Measurements from ENCODE around the gene RABAC1.

The RABAC1 gene

GRCh38 chr19:41933693-41934426 is 25.3 kb downstream of the RABAC1 start:
- TF ChIP-seq FOXP2 (optimal IDR thresholded peaks at IDR 0.05; ENCODE audit: borderline replicate concordance, extremely low read depth, extremely low read length, insufficient read depth) (no peak), SIN3A (IDR thresholded peaks at IDR 0.05; ENCODE audit: borderline replicate concordance, insufficient read depth, low read length) (no peak), TAF1 (IDR thresholded peaks at IDR 0.05; ENCODE audit: borderline replicate concordance, insufficient read depth, low read length) (no peak), POLR2AphosphoS5 (IDR thresholded peaks at IDR 0.05; ENCODE audit: low read depth, low read length) (no peak)
- TF ChIP-seq, protein P1, sequence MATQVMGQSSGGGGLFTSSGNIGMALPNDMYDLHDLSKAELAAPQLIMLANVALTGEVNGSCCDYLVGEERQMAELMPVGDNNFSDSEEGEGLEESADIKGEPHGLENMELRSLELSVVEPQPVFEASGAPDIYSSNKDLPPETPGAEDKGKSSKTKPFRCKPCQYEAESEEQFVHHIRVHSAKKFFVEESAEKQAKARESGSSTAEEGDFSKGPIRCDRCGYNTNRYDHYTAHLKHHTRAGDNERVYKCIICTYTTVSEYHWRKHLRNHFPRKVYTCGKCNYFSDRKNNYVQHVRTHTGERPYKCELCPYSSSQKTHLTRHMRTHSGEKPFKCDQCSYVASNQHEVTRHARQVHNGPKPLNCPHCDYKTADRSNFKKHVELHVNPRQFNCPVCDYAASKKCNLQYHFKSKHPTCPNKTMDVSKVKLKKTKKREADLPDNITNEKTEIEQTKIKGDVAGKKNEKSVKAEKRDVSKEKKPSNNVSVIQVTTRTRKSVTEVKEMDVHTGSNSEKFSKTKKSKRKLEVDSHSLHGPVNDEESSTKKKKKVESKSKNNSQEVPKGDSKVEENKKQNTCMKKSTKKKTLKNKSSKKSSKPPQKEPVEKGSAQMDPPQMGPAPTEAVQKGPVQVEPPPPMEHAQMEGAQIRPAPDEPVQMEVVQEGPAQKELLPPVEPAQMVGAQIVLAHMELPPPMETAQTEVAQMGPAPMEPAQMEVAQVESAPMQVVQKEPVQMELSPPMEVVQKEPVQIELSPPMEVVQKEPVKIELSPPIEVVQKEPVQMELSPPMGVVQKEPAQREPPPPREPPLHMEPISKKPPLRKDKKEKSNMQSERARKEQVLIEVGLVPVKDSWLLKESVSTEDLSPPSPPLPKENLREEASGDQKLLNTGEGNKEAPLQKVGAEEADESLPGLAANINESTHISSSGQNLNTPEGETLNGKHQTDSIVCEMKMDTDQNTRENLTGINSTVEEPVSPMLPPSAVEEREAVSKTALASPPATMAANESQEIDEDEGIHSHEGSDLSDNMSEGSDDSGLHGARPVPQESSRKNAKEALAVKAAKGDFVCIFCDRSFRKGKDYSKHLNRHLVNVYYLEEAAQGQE (IDR thresholded peaks at IDR 0.05; ENCODE audit: insufficient read depth in 1 of 2, low read depth in 2 of 2, low read length in 2 of 2), result no peak

DNA sequence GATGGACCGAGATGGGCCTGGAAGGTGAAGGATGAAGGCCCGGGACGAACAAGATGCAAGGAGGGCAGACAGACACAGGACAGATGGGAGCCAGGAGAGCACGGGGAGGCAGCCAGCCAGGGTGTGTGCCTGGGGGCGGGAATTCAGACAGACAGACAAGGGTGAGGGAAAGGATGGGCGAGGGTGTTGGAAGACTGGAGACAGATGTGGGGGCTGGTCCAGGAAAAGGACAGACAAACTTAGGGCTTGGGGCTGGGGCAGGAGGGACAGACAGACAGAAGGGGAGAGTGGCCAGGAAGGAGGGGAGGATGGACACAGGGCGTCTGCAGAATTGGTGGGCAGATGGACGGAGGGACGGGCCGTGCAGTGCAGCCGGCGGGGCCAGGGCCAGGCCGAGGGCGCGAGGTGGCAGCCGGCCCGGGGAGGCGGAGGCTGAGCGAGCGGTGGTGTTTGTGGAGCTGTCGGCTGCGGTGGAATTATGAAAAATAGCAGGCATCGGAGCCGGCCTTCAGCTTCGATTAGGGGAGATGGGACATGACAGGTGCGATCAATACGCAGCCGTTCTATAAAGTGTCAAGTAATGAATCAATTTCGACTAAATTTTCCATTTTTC is 26.3 kb downstream of the RABAC1 start:
- TF ChIP-seq FOXP2 (optimal IDR thresholded peaks at IDR 0.05; ENCODE audit: borderline replicate concordance, extremely low read depth, extremely low read length, insufficient read depth) (no peak), POLR2AphosphoS5 (IDR thresholded peaks at IDR 0.05; ENCODE audit: low read depth, low read length) (no peak), SIN3A (IDR thresholded peaks at IDR 0.05; ENCODE audit: borderline replicate concordance, insufficient read depth, low read length) (no peak), TAF1 (IDR thresholded peaks at IDR 0.05; ENCODE audit: borderline replicate concordance, insufficient read depth, low read length) (no peak)
- TF ChIP-seq, protein P1 (IDR thresholded peaks at IDR 0.05; ENCODE audit: insufficient read depth in 1 of 2, low read depth in 2 of 2, low read length in 2 of 2), result no peak

DNA sequence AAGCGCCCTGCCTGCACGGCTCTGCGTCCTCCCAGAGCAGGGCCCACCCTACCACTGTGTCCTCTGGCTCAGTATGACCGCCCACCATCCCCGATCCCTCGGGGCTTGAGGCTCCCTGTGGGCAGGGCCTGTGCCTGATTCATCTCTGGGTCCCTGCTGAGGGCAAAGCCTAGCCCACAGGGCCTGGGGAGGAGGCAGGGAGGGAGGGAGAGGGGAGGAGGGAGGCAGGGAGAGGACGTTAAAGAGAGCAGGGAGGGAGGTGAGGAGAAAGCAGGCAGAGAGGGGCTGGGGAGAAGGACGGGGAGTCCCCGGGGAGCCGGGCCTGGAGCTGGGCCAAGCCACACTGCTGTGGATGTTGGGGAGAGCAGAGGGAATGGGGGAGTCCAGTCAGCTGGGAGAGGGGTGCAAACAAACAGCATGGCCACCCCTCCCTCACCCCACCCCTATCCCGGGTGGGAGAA is 26.8 kb downstream of the RABAC1 start:
- TF ChIP-seq POLR2AphosphoS5 (IDR thresholded peaks at IDR 0.05; ENCODE audit: low read depth, low read length), result no peak
- TF ChIP-seq SIN3A (IDR thresholded peaks at IDR 0.05; ENCODE audit: borderline replicate concordance, insufficient read depth, low read length), result no peak
- TF ChIP-seq, protein P1 (IDR thresholded peaks at IDR 0.05; ENCODE audit: insufficient read depth in 1 of 2, low read depth in 2 of 2, low read length in 2 of 2), result no peak
- TF ChIP-seq FOXP2 (optimal IDR thresholded peaks at IDR 0.05; ENCODE audit: borderline replicate concordance, extremely low read depth, extremely low read length, insufficient read depth), result no peak
- no peak for TF ChIP-seq TAF1 (IDR thresholded peaks at IDR 0.05; ENCODE audit: borderline replicate concordance, insufficient read depth, low read length)

DNA sequence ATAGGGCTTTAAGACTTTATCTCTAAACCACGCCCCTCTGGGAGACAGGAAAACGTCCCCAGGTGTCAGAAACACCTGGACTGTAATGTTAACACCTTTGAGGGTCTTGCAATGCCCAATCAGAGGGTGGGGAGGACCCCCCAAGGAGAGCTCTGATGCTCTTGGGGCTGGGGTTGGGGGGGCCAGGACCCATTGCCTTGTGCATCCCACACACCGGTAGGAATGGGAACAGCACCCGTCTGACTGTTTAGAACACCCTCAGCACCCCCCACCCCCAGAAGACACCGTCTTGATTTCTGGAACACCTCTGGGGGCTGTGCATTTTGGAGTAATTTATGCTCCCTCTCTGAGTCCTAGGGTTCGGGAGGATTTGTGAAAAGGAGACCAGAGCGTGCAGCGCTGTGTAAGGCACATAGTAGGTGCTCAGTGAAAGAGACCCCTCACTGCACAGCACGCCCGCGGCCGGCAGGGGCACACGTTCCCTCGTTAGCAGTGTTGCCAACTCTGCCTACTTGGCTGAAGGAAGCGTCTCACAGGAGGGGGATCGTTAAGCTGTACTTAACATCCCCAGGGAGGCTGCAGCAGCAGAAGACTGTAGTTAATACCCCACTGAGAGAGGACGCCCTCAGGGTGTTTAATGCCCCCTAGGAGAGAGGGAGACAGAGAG is 28.1 kb downstream of the RABAC1 start:
- no peak for TF ChIP-seq TAF1 (IDR thresholded peaks at IDR 0.05; ENCODE audit: borderline replicate concordance, insufficient read depth, low read length)
- TF ChIP-seq, protein P1 (IDR thresholded peaks at IDR 0.05; ENCODE audit: insufficient read depth in 1 of 2, low read depth in 2 of 2, low read length in 2 of 2), result no peak
- no peak for TF ChIP-seq SIN3A (IDR thresholded peaks at IDR 0.05; ENCODE audit: borderline replicate concordance, insufficient read depth, low read length)
- TF ChIP-seq POLR2AphosphoS5 (IDR thresholded peaks at IDR 0.05; ENCODE audit: low read depth, low read length), result no peak
